ENCODE results near the gene SLC15A4.
"Not testable (repeated sequence)": the region's sequence is repeated elsewhere in the genome, so short reads cannot be mapped to it uniquely, and the experiment has no call there.

The SLC15A4 gene

DNA sequence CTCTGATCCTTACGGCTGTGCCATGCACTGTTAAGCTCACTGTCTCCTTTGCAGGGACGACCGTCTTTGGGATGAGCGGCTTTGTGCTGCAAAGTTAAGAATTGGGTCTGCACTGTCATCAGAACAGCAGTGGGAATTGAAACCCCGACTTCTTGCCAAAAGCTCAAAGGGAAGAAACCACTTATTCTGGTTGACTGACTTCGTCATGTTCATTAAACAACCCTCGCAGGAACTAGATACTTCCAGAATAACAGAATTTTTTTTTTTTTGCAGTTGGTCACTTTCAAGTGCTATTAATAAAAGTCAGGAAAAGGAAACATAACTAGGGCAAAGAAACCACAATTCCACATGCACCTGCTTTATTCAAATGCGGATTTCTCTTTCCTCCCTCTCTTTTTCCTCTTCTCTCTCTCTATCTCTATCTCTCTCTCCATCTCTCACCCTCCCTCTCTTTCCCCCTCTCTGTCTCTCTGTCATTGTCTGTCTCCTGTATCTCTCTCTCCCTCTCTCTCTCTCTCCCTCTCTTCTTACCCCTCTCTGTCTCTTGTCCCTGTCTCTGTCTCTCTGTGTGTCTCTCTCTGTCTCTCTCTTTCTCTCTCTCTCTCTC, 17.2 kb upstream of the SLC15A4 start:
- TF ChIP-seq, protein P1, sequence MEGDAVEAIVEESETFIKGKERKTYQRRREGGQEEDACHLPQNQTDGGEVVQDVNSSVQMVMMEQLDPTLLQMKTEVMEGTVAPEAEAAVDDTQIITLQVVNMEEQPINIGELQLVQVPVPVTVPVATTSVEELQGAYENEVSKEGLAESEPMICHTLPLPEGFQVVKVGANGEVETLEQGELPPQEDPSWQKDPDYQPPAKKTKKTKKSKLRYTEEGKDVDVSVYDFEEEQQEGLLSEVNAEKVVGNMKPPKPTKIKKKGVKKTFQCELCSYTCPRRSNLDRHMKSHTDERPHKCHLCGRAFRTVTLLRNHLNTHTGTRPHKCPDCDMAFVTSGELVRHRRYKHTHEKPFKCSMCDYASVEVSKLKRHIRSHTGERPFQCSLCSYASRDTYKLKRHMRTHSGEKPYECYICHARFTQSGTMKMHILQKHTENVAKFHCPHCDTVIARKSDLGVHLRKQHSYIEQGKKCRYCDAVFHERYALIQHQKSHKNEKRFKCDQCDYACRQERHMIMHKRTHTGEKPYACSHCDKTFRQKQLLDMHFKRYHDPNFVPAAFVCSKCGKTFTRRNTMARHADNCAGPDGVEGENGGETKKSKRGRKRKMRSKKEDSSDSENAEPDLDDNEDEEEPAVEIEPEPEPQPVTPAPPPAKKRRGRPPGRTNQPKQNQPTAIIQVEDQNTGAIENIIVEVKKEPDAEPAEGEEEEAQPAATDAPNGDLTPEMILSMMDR (conservative IDR thresholded peaks at IDR 0.05; ENCODE audit: low read depth, low read length) = no peak
- Histone ChIP-seq H3K4me1 (ENCODE audit: low read depth, poor library complexity, severe bottlenecking) (peaks cover 20% of the 10 kb centered on the region), H3K4me3 (IDR thresholded peaks at IDR 0.05; ENCODE audit: insufficient read depth, low read depth, low read length) (no peak overlapping the region), H3K27ac (no peak overlapping the region), H3K4me2 (peak overlapping the region; percentile 29; the same call in 1 of the 2 replicates), H4K20me1 (ENCODE audit: insufficient read depth) (no peaks in the 10 kb centered on the region), H3K79me2 (ENCODE audit: insufficient read depth, low read depth) (no peaks in the 10 kb centered on the region), H3K9ac (no peak overlapping the region), H2AFZ (ENCODE audit: low read depth) (no peak overlapping the region; the same call in 1 of the 2 replicates), H3K36me3 (ENCODE audit: insufficient read depth) (no peaks in the 10 kb centered on the region), H3K27me3 (ENCODE audit: insufficient read depth, low read depth) (no peaks in the 10 kb centered on the region)

DNA sequence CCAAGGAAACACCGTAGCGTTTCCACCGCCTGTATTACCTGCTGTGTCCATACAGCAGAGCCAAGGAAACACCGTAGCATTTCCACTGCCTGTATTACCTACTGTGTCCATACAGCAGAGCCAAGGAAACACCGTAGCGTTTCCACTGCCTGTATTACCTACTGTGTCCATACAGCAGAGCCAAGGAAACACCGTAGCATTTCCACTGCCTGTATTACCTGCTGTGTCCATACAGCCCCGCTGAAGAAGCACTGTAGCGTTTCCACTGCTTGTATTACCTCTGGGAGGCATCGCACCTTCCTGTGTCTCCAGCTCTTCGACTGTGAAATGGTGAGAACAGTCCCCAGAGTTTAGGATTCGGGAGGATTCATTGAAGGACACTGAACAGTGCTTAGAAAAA, 16.1 kb upstream of the SLC15A4 start:
- H3K79me2 ChIP-seq (ENCODE audit: insufficient read depth, low read depth); H3K27ac ChIP-seq; H3K4me2 ChIP-seq; H3K4me3 ChIP-seq (IDR thresholded peaks at IDR 0.05; ENCODE audit: insufficient read depth, low read depth, low read length); H3K27me3 ChIP-seq (ENCODE audit: insufficient read depth, low read depth); H4K20me1 ChIP-seq (ENCODE audit: insufficient read depth); H2AFZ ChIP-seq (ENCODE audit: low read depth); H3K9ac ChIP-seq; H3K36me3 ChIP-seq (ENCODE audit: insufficient read depth): not testable (repeated sequence)
- H3K4me1 ChIP-seq (ENCODE audit: low read depth, poor library complexity, severe bottlenecking) = peaks cover 20% of the 10 kb centered on the region

DNA sequence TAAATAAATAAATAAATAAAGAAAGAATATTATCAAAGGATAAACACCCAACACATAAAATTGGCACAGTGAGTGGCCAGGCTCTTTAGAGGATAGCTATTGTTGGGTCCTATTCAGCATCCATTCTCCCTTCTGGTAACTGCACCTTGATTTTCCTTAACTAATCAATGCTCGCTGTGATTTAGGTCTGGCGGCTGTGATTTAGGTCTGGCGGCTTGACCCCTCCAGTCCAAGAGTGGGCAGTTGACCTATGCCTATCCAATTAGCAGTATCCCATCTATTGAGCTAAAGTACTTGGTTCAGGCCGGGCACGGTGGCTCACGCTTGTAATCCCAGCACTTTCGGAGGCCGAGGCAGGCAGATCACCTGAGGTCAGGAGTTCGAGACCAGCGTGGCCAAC, 9.7 kb upstream of the SLC15A4 start:
- TF ChIP-seq, protein P1 (conservative IDR thresholded peaks at IDR 0.05; ENCODE audit: low read depth, low read length) = no peak
- no peaks in the 10 kb centered on the region for H3K27me3 ChIP-seq (ENCODE audit: insufficient read depth, low read depth)
- peaks cover 15% of the 10 kb centered on the region for H3K4me1 ChIP-seq (ENCODE audit: low read depth, poor library complexity, severe bottlenecking)
- H3K79me2 ChIP-seq (ENCODE audit: insufficient read depth, low read depth) = no peaks in the 10 kb centered on the region
- no peak overlapping the region for H3K27ac ChIP-seq
- no peaks in the 10 kb centered on the region for H3K36me3 ChIP-seq (ENCODE audit: insufficient read depth)
- no peaks in the 10 kb centered on the region for H4K20me1 ChIP-seq (ENCODE audit: insufficient read depth)
- no peak overlapping the region for H2AFZ ChIP-seq (ENCODE audit: low read depth)
- no peak overlapping the region for H3K9ac ChIP-seq
- H3K4me2 ChIP-seq = no peak overlapping the region
- H3K4me3 ChIP-seq (IDR thresholded peaks at IDR 0.05; ENCODE audit: insufficient read depth, low read depth, low read length) = no peak overlapping the region

- Histone ChIP-seq H3K4me3 (IDR thresholded peaks at IDR 0.05; ENCODE audit: insufficient read depth, low read depth, low read length) (no peak overlapping the region), H3K27ac (peak overlapping the region; percentile 68), H2AFZ (ENCODE audit: low read depth) (no peak overlapping the region), H3K4me1 (ENCODE audit: low read depth, poor library complexity, severe bottlenecking) (peaks cover 15% of the 10 kb centered on the region), H3K79me2 (ENCODE audit: insufficient read depth, low read depth) (no peaks in the 10 kb centered on the region), H3K27me3 (ENCODE audit: insufficient read depth, low read depth) (no peaks in the 10 kb centered on the region), H3K4me2 (peak overlapping the region; percentile 45), H4K20me1 (ENCODE audit: insufficient read depth) (no peaks in the 10 kb centered on the region), H3K36me3 (ENCODE audit: insufficient read depth) (no peaks in the 10 kb centered on the region), H3K9ac (peak overlapping the region; percentile 26; the same call in 1 of the 2 replicates)
- TF ChIP-seq, protein P1 (conservative IDR thresholded peaks at IDR 0.05; ENCODE audit: low read depth, low read length) = no peak
Measured at GRCh38 chr12:128830505-128830893, 6.7 kb upstream of the SLC15A4 start.

GRCh38 chr12:128829861-128830504, 6.2 kb upstream of the SLC15A4 start:
- TF ChIP-seq, protein P1 (conservative IDR thresholded peaks at IDR 0.05; ENCODE audit: low read depth, low read length) = no peak
- no peak overlapping the region for H3K4me3 ChIP-seq (IDR thresholded peaks at IDR 0.05; ENCODE audit: insufficient read depth, low read depth, low read length)
- H3K4me2 ChIP-seq = peak overlapping the region; percentile 45
- no peaks in the 10 kb centered on the region for H3K36me3 ChIP-seq (ENCODE audit: insufficient read depth)
- no peak overlapping the region for H2AFZ ChIP-seq (ENCODE audit: low read depth)
- no peaks in the 10 kb centered on the region for H3K27me3 ChIP-seq (ENCODE audit: insufficient read depth, low read depth)
- H3K4me1 ChIP-seq (ENCODE audit: low read depth, poor library complexity, severe bottlenecking) = peaks cover 15% of the 10 kb centered on the region
- H3K79me2 ChIP-seq (ENCODE audit: insufficient read depth, low read depth) = no peaks in the 10 kb centered on the region
- peak overlapping the region; percentile 68 for H3K27ac ChIP-seq
- H3K9ac ChIP-seq = peak overlapping the region; percentile 26; the same call in 1 of the 2 replicates
- no peaks in the 10 kb centered on the region for H4K20me1 ChIP-seq (ENCODE audit: insufficient read depth)
